Ureter (tissue), 1 donor: ENCODE results near the gene CREB3L2. TPM values are rescaled to one million over a fixed set of nuclear protein-coding genes. Genes with fewer than 3 reads are reported as not detected.
"Not testable (repeated sequence)": the region's sequence is repeated elsewhere in the genome, so short reads cannot be mapped to it uniquely, and the experiment has no call there.

ENCODE experiments used
- DNase-seq: peaks from one replicate; pipeline ENCODE4 v3.0.0-alpha.2; 2020; ENCODE audit warnings: low spot score
- total RNA-seq: library from RNA; stranded (reverse); gene quantifications from one replicate; pipeline ENCODE4 v1.2.4, GENCODE V29; 2023
- donor health status: DM: yes; HTN: yes; CAD: no.

CREB3L2 gene
- total RNA-seq, 1 donor from 2014 or later: 126 TPM

- DNase-seq: no peak
These were observed 14.3 kb downstream of the CREB3L2 start for GRCh38 chr7:137987563-137987962.

- DNase-seq: no peak
These were observed 14.9 kb downstream of the CREB3L2 start for GRCh38 chr7:137987018-137987349.

GRCh38 chr7:137986252-137987017 is 15.5 kb downstream of the CREB3L2 start:
- DNase-seq: no peak

GRCh38 chr7:137985897-137986251 is 16.0 kb downstream of the CREB3L2 start:
- no peak for DNase-seq

GRCh38 chr7:137985253-137985896 is 16.5 kb downstream of the CREB3L2 start:
- DNase-seq: no peak

- DNase-seq: no peak
These were observed 17.5 kb downstream of the CREB3L2 start for GRCh38 chr7:137984181-137985041.

GRCh38 chr7:137983323-137984008 is 18.4 kb downstream of the CREB3L2 start:
- no peak for DNase-seq

- DNase-seq: not testable (repeated sequence)
These were observed 19.5 kb downstream of the CREB3L2 start for GRCh38 chr7:137982394-137982793.

GRCh38 chr7:137981668-137982067 is 20.2 kb downstream of the CREB3L2 start:
- DNase-seq: no peak

- DNase-seq: no peak
These were observed 20.7 kb downstream of the CREB3L2 start for GRCh38 chr7:137981175-137981574.

- no peak for DNase-seq
These were observed 21.6 kb downstream of the CREB3L2 start for GRCh38 chr7:137980308-137980707.

- DNase-seq: no peak
These were observed 23.2 kb downstream of the CREB3L2 start for GRCh38 chr7:137978464-137979237.

GRCh38 chr7:137977173-137977572 is 24.7 kb downstream of the CREB3L2 start:
- DNase-seq: no peak

- DNase-seq: no peak
These were observed 25.2 kb downstream of the CREB3L2 start for GRCh38 chr7:137976696-137977095.

GRCh38 chr7:137976232-137976631 is 25.7 kb downstream of the CREB3L2 start:
- DNase-seq: no peak

- DNase-seq: no peak
These were observed 26.1 kb downstream of the CREB3L2 start for GRCh38 chr7:137975768-137976167.

- no peak for DNase-seq
These were observed 26.7 kb downstream of the CREB3L2 start for GRCh38 chr7:137975221-137975620.

- no peak for DNase-seq
These were observed 27.1 kb downstream of the CREB3L2 start for GRCh38 chr7:137974766-137975165.

GRCh38 chr7:137970253-137970975 is 31.5 kb downstream of the CREB3L2 start:
- no peak for DNase-seq

- no peak for DNase-seq
These were observed 32.1 kb downstream of the CREB3L2 start for GRCh38 chr7:137969828-137970227.

- no peak for DNase-seq
These were observed 33.0 kb downstream of the CREB3L2 start for GRCh38 chr7:137968890-137969289.
